IMR-90 (cell line): Measurements from ENCODE around the gene ERMARD. TPM values are rescaled to one million over a fixed set of nuclear protein-coding genes. Genes with fewer than 3 reads are reported as not detected.

Source experiments
- ATAC-seq: fragments of 200-7000 bp; cut with Tn5 transposase; 2 replicates; pipeline ENCODE4 v1.9.1; 2020; ENCODE audit warnings: low read depth, mild to moderate bottlenecking, moderate library complexity
- BruUV-seq: library from RNA; stranded (reverse); fragments of 400-500 nt; replicated peaks from 2 replicates; lab custom pipeline; 2021; lab: Mats Ljungman, UMichigan
- CTCF ChIA-PET: fragments of 300-600 bp; formaldehyde crosslinking; extraction: SDS; loops from one replicate; lab custom pipeline; 2021; ENCODE audit warnings: antibody characterized with exemption; lab: Yijun Ruan, JAX
- POLR2A ChIA-PET: fragments of 300-600 bp; sonication (Branson Sonifier 250); formaldehyde crosslinking; loops from one replicate; lab custom pipeline; 2022; ENCODE audit warnings: antibody characterized with exemption; ENCODE audit not compliant: unreplicated experiment; lab: Charles Lee
- DNase-seq: peaks from one replicate; pipeline ENCODE4 v3.0.0; 2013
- H2AFZ ChIP-seq: replicated peaks from 2 replicates; pipeline ENCODE3; 2013; ENCODE audit warnings: low read length, mild to moderate bottlenecking; ENCODE audit not compliant: poor library complexity
- H2AK5ac ChIP-seq: 2 replicates; pipeline ENCODE4 v1.6.1; 2013; ENCODE audit warnings: low read depth, low read length, inconsistent platforms
- H2AK9ac ChIP-seq: replicated peaks from 2 replicates; pipeline ENCODE3; 2013; ENCODE audit warnings: mild to moderate bottlenecking, low read depth, low read length, moderate library complexity; ENCODE audit not compliant: poor library complexity
- H2BK120ac ChIP-seq: 2 replicates; pipeline ENCODE4 v1.6.1; 2013; ENCODE audit warnings: low read depth, low read length, inconsistent platforms
- H2BK15ac ChIP-seq: 3 replicates; pipeline ENCODE4 v1.6.1; 2013; ENCODE audit warnings: low read depth, low read length, inconsistent platforms
- H2BK20ac ChIP-seq: 2 replicates; pipeline ENCODE4 v1.6.1; 2013; ENCODE audit warnings: low read depth, mild to moderate bottlenecking, inconsistent platforms, low read length, moderate library complexity
- H2BK5ac ChIP-seq: 2 replicates; pipeline ENCODE4 v1.6.1; 2013; ENCODE audit warnings: mild to moderate bottlenecking, low read depth, low read length, inconsistent platforms; ENCODE audit not compliant: poor library complexity, severe bottlenecking
- H3K14ac ChIP-seq: replicated peaks from 2 replicates; pipeline ENCODE4 v1.6.1; 2013; ENCODE audit warnings: low read depth, low read length, inconsistent platforms
- H3K18ac ChIP-seq: 2 replicates; pipeline ENCODE4 v1.6.1; 2013; ENCODE audit warnings: low read depth, low read length, control low read depth
- H3K23ac ChIP-seq: 2 replicates; pipeline ENCODE4 v1.6.1; 2013; ENCODE audit warnings: low read depth, low read length, inconsistent platforms
- H3K27ac ChIP-seq: 2 replicates; pipeline ENCODE4 v1.5.1; 2013; ENCODE audit warnings: mild to moderate bottlenecking, control low read depth, low read length; ENCODE audit not compliant: insufficient read depth
- H3K27me3 ChIP-seq: 2 replicates; pipeline ENCODE4 v1.6.1; 2013; ENCODE audit warnings: low read length; ENCODE audit not compliant: control insufficient read depth, insufficient read depth
- H3K36me3 ChIP-seq: 2 replicates; pipeline ENCODE4 v1.6.1; 2013; ENCODE audit warnings: low read length, mixed read lengths; ENCODE audit not compliant: control insufficient read depth, insufficient read depth
- H3K4ac ChIP-seq: 2 replicates; pipeline ENCODE4 v1.6.1; 2013; ENCODE audit warnings: low read depth, low read length, inconsistent platforms
- H3K4me1 ChIP-seq: 2 replicates; pipeline ENCODE4 v1.6.1; 2013; ENCODE audit warnings: low read length, mixed read lengths; ENCODE audit not compliant: control insufficient read depth, insufficient read depth
- H3K4me2 ChIP-seq: 2 replicates; pipeline ENCODE4 v1.6.1; 2013; ENCODE audit warnings: low read depth, mild to moderate bottlenecking, control low read depth, low read length, moderate library complexity
- H3K4me3 ChIP-seq: 2 replicates; pipeline ENCODE4 v1.5.1; 2013; ENCODE audit warnings: low read depth, mild to moderate bottlenecking, control low read depth, low read length, moderate library complexity; ENCODE audit not compliant: insufficient read depth
- H3K56ac ChIP-seq: 2 replicates; pipeline ENCODE4 v1.6.1; 2013; ENCODE audit warnings: low read length, inconsistent platforms; ENCODE audit not compliant: insufficient read depth; ENCODE audit errors: extremely low read depth
- H3K79me1 ChIP-seq, 2 experiments: 2 replicates each; pipeline ENCODE4 v1.6.1; 2013; ENCODE audit warnings: low read length in 2 of 2, inconsistent platforms in 1 of 2, low read depth in 1 of 2
- H3K9ac ChIP-seq: 2 replicates; pipeline ENCODE4 v1.6.1; 2013; ENCODE audit warnings: low read depth, low read length, control low read depth
- H3K9me1 ChIP-seq: 2 replicates; pipeline ENCODE4 v1.6.1; 2013; ENCODE audit warnings: low read length, inconsistent platforms; ENCODE audit not compliant: insufficient read depth
- H3K9me3 ChIP-seq: 2 replicates; pipeline ENCODE4 v1.6.1; 2013; ENCODE audit warnings: low read length; ENCODE audit not compliant: control insufficient read depth, insufficient read depth
- H4K20me1 ChIP-seq: 2 replicates; pipeline ENCODE4 v1.6.1; 2013; ENCODE audit warnings: low read length, inconsistent platforms; ENCODE audit not compliant: insufficient read depth
- H4K5ac ChIP-seq: 2 replicates; pipeline ENCODE4 v1.6.1; 2013; ENCODE audit warnings: mild to moderate bottlenecking, low read depth, low read length, control low read depth
- H4K8ac ChIP-seq, 2 experiments: 2 replicates each; pipeline ENCODE4 v1.6.1; 2013; ENCODE audit warnings: low read depth in 2 of 2, low read length in 2 of 2, control low read depth in 1 of 2, inconsistent platforms in 1 of 2
- H4K91ac ChIP-seq: 2 replicates; pipeline ENCODE4 v1.6.1; 2013; ENCODE audit warnings: low read depth, low read length, inconsistent platforms; ENCODE audit not compliant: insufficient read depth
- CEBPB ChIP-seq: IDR thresholded peaks from 2 replicates; pipeline ENCODE4 v1.6.1; 2012; ENCODE audit warnings: low read depth, low read length, improper control_type of control experiment
- CHD1 ChIP-seq: IDR thresholded peaks from 2 replicates; pipeline ENCODE4 v1.6.1; 2012; ENCODE audit warnings: low read depth, low read length, improper control_type of control experiment
- FOS ChIP-seq: fragments of 150-350 bp; IDR thresholded peaks from 2 replicates; pipeline ENCODE4 v1.6.1; 2016; ENCODE audit warnings: low read depth, low read length
- MAFK ChIP-seq: IDR thresholded peaks from 2 replicates; pipeline ENCODE4 v1.6.1; 2012; ENCODE audit warnings: low read depth, low read length, improper control_type of control experiment
- MAZ ChIP-seq: IDR thresholded peaks from 2 replicates; pipeline ENCODE4 v1.6.1; 2012; ENCODE audit warnings: low read depth, mild to moderate bottlenecking, low read length, improper control_type of control experiment, moderate library complexity, borderline replicate concordance
- MXI1 ChIP-seq: IDR thresholded peaks from 2 replicates; pipeline ENCODE4 v1.6.1; 2012; ENCODE audit warnings: low read depth, mild to moderate bottlenecking, low read length, moderate library complexity, borderline replicate concordance
- NFE2L2 ChIP-seq: fragments of 150-350 bp; IDR thresholded peaks from 2 replicates; pipeline ENCODE4 v1.6.1; 2016; ENCODE audit warnings: low read depth, mild to moderate bottlenecking, low read length
- POLR2A ChIP-seq: IDR thresholded peaks from 2 replicates; pipeline ENCODE4 v1.6.1; 2012; ENCODE audit warnings: mild to moderate bottlenecking, low read depth, low read length
- RCOR1 ChIP-seq: IDR thresholded peaks from 2 replicates; pipeline ENCODE4 v1.6.1; 2012; ENCODE audit warnings: mild to moderate bottlenecking, low read length, improper control_type of control experiment; ENCODE audit not compliant: insufficient replicate concordance
- SMC3 ChIP-seq: fragments of 150-350 bp; IDR thresholded peaks from 2 replicates; pipeline ENCODE4 v1.6.1; 2016; ENCODE audit warnings: low read depth, mild to moderate bottlenecking, antibody characterized with exemption, low read length, moderate library complexity
- USF2 ChIP-seq: fragments of 150-350 bp; IDR thresholded peaks from 2 replicates; pipeline ENCODE4 v1.6.1; 2017; ENCODE audit warnings: mild to moderate bottlenecking, antibody characterized with exemption, low read length, low read depth
- WGBS, 2 experiments: methylation state at CpG; one replicate each; pipeline versions ENCODE4 v1.1.5 to v1.1.7; 2013; ENCODE audit warnings: missing lambda C conversion rate in 2 of 2; ENCODE audit not compliant: insufficient read length in 1 of 2; ENCODE audit errors: extremely low coverage in 2 of 2; 5-methylcytosine and 5-hydroxymethylcytosine counted together
- dilution Hi-C: fragments of 300-500 bp; cut with HindIII; formaldehyde crosslinking; loops from one replicate; pipeline ENCODE4 v1.14.3; 2018; ENCODE audit warnings: low sequenced_read_pairs; ENCODE audit not compliant: unreplicated experiment
- in situ Hi-C: fragments of 300-500 bp; cut with MboI; formaldehyde crosslinking; loops from 3 replicates; pipeline ENCODE4 v1.14.3; 2019; ENCODE audit warnings: low sequenced_read_pairs, inconsistent platforms, mixed read lengths
- intact Hi-C: fragments of 100-400 bp; cut with micrococcal nuclease; formaldehyde crosslinking; loops from 2 replicates; pipeline ENCODE4 v1.10.0; 2022
- polyA plus RNA-seq, 3 experiments: library from polyadenylated mRNA; depleted of rRNA; stranded (reverse); fragments of >200 nt; gene quantifications; 2 replicates each; pipeline ENCODE4 v1.2.3, GENCODE V29; 2012; ENCODE audit warnings: low replicate concordance in 1 of 3
- total RNA-seq: library from RNA; depleted of rRNA; stranded (reverse); fragments of >200 nt; gene quantifications from 2 replicates; pipeline ENCODE4 v1.2.3, GENCODE V29; 2012

Gene ERMARD
- total and polyA plus RNA-seq, 2 of the 4 experiments (the other 2 are of a cell fraction): 15.1 to 25.4 TPM

DNA sequence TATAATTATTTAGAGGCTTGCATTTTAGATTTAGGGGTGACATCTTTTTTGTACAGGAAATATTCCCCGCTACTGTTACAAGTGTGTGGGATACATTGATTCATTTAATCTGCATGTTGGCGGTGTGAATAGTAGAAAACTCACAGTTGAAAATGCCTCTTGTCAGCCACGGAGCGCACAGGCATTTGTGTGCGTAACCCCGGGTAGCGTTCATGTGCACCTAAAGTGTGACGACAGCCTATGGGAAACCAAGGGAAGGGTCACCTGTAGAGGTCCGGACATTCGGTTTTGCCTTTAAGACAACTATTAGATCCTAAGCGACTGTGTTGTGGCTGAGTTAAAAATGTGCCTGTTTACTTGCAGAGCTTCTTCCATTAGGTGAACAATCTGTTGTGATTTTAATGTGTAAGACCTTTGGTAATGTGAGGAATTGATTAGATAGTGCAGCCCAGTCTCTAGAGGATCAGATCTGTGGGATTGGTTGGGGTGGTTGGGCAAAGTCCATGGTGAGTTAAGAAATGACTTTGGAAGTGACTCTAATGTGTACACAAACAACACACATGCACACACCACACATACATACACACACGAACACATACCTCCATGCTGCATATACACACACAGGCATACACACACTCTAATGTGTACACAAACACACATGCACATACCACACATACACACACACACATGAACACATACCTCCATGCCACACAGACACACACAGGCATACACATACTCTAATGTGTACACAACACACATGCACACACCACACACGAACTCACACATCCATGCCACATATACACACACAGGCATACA, 15.7 kb downstream of the ERMARD start:
- Histone ChIP-seq H3K4ac (peak overlapping the region; percentile 73), H3K27me3 (no peaks in the 10 kb centered on the region), H3K36me3 (peaks cover 36% of the 10 kb centered on the region), H3K9me1 (peaks cover 8% of the 10 kb centered on the region), H3K27ac (peak overlapping the region; percentile 75; the same call in 1 of the 2 replicates), H3K79me1 (peaks cover 3 to 7% of the 10 kb centered on the region in 2 experiments; a peak in 2 of 4 replicates), H4K5ac (peak overlapping the region; percentile 93), H2BK5ac (peak overlapping the region; percentile 44), H3K4me1 (peaks cover 21% of the 10 kb centered on the region), H2BK20ac (peak overlapping the region; percentile 19), H4K91ac (peak overlapping the region; percentile 70), H4K8ac (peak overlapping the region in 1 of 2 experiments; percentile 86; a peak in 3 of 4 replicates), H3K9me3 (no peaks in the 10 kb centered on the region), H3K23ac (peak overlapping the region; percentile 51; the same call in 1 of the 2 replicates), H2BK15ac (peak overlapping the region; percentile 86; the same call in 2 of the 3 replicates), H2AFZ (no peak overlapping the region), H4K20me1 (no peaks in the 10 kb centered on the region), H3K9ac (no peak overlapping the region), H2BK120ac (peak overlapping the region; percentile 27), H3K56ac (no peak overlapping the region), H3K14ac (0 out of 2 replicates have a peak overlapping the region, but pooled peaks have one; percentile 25), H2AK5ac (peak overlapping the region; percentile 85), H3K4me2 (no peak overlapping the region), H2AK9ac (peak overlapping the region; percentile 26), H3K18ac (peak overlapping the region; percentile 96), H3K4me3 (no peak overlapping the region)
- ATAC-seq (no peak), DNase-seq (no peak)
- ChIA-PET CTCF (no interaction called here), POLR2A (no interaction called here)
- TF ChIP-seq SMC3 (no peak), RCOR1 (no peak), MAFK (no peak), CHD1 (no peak), FOS (no peak), NFE2L2 (no peak), POLR2A (no peak), CEBPB (no peak), MAZ (no peak), MXI1 (no peak), USF2 (no peak)
- no TSS peak for BruUV-seq
- 95% methylated on average over 9 of the region's 13 CpGs; no CpG with 5 or more reads in 1 of the 2 experiments for WGBS, 2 experiments
- intact Hi-C loops (loop anchor here (1.0 kb wide), 2 partner anchors 14 to 44 kb away; no protein-coding TSS in a partner anchor), in situ Hi-C loops (no loop called here), dilution Hi-C loops (no loop called here)
